ENCODE data around the gene ZMAT5.

The ZMAT5 gene

DNA sequence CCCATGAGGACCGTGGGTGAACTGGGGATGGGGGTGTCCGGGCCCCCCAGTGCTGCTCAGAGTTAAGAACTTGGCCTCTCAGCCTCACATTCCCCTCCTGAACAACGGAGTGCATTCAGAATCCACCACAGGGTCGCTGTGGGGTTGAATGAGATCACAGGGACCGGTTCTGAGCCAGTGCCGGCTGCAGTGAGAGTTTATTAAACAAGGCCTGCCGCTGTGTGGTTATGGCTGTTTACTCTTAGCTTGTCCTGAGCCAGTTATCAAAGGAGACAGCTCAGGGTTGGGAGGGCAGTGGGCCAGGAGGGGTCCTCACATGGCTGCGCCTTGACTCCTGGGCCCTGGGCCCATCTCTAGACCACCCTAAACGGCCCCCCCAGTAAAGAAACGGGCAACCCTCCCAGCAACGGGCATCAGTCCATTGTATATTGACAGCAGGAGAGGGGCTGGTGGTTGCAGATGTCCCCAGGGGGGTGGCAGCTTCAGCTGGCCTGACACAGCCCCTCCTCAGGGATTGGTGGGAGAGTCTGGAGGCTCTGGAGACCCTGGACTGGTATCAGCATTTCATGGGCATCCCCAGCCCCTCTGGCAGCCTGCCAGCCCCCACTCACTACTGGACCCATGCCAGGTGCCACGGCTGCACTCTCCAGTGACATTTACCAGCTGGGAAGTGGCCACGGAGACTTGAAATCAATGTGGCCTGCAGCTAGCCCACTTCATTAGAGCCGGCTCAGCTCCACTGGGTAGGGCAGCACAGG, 62.1 kb downstream of the ZMAT5 start:
- peak; percentile 41 for DNase-seq

DNA sequence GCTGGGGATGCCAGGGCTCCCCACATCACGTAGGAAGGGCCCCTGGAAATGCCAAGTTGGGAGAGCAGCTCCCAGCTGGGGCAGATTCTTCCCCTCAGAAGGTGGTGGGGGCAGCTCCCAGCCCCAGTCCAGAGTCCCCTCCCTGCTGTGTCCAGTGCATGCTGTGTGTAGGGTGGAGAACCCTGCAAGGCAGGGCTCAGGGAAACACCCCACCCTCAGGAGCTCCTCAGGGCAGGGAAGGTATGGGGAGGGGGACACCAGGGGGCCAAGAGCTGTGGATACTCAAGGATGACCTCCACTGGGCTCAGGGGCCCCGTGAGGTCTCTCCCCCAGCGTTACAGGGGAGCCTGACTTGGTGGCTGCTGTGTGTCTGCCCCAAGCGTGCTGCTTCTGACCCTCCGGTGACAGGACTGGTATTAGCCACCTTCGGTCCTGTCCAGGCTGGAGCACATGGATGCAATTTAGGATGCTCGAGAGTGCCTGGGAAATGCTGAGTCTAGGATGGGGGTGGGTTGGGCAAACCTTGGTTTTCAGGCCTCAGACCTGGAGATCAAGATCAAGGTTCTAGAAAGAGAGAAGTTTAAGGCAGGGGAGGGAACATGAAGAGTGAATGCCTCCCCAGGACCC, 63.1 kb downstream of the ZMAT5 start:
- DNase-seq = no peak

DNA sequence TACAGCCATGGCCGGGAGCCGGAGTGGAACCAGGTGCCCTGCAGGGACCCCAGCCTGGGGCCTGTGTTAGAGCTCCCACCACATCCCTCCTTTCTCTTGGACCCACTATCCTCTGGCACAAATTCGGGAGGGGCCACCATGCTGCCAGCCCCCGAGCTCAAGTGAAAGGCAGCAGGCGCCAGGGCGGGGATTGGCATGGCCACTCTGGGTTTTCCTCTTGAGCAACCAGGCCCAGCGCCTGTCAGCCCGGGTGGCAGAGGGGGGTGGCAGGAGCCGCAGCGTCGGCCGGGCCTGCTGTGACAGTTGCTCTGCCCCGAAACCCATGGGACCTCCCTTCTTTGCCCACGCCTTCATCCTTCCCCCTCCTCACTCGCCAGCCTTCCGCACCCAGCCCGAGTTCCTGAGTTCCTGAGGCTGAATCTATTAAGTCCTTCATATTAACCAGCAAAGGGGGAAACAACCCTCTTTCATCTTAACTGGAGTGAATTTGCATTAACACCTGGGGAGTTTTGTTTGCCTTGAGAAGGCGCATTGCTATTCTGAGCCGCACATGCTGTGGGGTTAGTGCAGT, 63.8 kb downstream of the ZMAT5 start:
- DNase-seq = no peak

DNA sequence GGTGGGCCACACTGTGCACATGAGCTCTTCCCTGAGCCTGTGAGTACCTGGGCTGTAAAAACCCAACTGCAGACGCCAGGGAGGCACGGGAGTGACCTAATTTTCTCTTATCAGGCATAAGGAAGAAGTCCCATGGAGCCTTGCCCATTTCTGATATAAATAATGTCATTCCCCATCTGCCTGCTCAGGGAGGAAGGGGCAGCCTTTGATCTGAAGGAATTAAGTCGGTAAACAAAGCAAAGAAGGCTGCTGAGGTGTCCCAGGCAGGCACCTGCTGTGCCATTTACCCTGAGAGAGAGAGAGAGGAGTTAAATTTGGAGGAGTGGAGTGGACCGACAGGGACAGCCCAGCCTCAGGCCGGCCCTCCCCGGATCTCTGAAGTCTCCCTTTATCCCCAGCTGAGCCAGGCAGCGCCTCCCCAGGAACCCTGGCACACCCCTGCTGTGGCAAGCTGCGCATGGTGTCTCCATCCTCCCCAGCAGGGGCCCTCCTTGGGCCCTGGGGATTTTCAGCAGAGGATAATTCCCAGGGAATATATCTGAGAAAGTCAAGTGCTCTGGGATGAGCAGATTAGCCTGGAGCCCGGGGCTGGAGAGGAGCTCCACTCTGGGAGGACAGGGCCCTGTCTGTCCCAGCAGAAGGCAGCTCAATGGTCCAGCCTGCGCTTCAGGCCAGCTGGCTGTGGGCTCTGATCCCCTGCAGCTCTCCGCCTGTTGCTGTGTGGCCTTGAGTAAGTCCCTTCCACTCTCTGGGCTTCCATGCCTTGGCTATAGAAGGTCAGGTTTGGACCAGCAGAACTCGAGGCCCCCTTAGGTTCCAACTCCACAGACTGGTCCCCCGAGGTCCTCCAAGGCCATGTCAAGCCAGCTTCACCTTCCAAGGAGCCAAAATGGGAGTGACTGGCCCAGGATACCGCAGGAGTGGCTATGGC, 64.5 kb downstream of the ZMAT5 start:
- no peak for DNase-seq

DNA sequence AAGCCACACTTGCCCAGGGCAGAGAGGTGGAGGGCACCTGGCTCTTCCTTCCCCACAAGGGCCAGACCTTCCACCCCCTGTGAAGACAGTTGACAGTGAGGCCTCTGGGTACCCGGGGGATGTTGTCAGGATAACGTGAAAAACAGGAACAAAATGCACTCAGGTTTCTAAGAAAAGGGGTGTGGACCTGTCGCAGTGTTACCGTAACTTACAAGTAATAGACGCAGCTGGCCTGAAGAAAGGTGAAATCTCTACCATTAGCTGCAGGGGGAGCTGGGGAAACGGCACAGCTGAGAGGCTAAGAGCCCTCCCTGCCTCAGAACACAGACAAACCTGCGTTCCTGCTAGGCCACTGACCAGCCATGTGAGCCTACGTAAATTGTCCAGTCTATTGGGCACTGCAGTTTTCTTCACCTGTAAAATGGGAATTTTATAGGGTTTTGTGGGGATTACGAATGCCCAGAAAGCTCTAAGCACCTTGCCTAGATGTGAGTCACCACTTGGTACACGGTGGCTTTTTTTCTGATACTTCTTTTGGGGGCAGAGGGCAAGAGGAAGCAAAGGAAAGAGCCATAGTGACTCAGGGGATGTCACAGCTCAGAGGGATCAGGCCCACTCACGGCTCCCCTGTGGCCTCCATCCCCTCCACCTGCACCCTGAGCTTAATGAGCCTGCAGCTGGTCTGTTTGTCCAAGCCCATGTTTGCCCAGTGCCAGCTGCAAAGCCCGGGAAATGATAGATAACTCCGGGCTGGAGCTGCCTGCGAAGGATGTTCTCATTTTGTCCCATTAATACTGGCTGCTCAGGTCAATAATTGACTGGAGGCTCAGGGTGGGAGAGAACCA, 65.4 kb downstream of the ZMAT5 start:
- DNase-seq = peak; percentile 27

DNA sequence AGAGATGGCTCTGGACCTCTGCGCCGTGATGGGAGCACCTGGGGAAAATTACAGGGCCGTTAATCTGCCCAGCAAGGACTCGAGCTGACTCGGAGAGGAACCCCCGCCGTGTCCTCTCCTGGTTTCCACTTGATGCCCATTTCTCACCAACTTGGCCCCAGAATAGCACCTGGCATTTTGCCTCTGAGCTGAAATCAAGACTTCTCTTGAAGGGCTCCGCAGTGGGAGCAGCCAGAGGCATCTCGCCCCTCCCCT, 66.0 kb downstream of the ZMAT5 start:
- no peak for DNase-seq

DNA sequence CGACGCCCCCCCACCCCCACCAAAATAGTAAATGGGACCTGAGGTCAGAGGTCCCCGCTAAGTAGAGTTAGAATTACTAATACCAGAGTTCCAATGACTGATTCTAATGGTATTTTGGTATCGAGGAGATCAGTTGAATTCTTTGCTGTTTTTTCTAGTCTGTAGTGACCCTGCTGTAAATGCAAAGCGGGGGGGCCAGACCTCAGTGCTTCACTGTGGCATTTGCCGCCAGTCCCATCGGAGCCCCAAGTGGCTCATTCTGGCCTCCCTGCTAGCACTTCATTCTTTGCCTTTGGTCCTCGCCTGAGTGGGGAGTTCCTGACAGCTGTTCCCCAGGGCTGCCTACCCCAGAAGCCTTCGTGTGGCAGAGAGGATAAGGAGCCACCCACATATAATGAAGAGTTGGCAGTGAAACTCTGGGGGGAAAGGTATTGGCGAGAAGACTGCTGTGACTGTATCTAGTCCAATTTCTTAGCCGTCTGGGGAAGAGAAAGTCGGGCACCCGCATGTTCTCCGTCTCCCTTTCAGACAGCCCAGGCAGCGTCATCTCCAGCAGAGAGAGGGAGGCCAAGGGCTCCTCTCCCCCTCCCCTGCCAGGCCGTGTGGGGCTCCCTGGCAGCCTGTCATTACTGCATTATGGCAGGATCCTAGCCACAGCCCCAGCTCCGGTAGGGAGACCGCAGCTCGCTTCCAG, 66.5 kb downstream of the ZMAT5 start:
- no peak for DNase-seq

DNA sequence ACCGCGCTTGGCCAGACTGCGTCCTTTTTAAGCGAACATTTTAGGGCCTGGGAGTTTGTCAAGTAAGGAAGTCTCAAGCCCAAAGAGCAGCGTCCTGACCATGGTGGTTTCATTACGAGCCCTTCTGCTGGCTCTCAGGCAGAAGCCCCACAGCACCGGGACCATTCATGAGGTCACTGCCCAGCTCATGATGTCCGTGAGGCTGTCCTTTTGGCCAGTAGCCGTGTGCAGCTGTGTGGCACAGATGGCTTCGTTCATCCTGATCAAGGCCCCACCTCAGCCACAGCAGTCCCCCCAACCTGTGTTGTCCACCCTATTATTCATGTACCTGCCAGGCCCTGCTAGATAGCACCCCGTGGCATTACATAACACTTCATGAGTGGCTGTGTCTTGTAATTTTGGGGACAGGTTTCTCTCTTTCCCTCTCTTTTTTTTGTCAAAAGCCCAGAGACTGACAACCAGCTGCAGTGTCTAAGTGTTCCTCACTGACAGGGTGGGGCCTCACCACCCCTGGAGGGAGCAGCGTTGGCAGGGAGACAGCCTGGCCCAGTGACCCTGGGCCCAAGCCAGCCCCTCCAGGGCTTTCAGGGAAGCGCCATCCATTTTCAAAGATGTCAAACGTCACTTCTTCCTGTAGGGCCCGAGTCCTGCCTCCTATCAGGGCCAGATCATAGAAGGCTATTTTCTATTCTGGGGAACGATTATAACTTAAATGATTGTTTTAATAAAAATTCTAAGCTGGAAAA, 68.8 kb downstream of the ZMAT5 start:
- DNase-seq = no peak

DNA sequence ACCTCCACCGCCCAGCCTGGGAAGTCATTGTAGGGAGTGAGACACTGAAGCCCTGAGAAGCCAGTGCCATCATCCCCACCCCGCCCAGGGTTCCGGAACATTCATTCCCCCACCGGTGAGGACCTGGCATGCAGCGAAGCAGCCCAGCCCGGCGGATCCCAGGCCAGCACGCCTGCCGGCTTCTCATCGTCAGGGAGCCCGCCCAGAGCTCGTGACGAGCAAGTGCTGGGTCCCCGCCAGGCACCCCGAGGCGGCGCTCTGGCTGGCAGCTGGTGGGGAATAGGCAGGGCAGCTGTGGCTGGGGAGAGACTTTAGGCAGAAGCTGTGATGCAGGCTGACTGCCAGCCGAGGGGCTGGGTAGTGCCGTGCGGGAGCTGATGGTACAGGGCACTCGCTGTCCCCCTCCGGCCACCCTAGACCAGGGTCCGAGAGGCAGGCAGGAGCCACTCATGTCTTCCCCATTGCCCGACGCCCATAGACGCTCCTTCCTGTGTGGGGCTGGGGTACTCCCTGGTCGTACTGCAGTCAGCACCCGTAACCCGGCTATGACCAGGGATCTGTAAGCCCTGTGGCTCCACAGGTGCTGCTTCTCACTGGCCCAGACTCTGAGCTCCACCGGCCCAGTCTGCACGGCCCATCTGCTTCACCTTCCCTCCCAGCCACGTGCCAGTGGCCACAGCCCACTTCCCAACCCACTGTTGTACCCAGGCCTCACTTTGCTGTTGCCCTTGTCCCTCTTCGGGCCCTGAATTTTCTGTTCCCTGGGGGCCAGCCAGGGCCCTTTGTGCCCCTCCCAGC, 71.5 kb downstream of the ZMAT5 start:
- no peak for DNase-seq

DNA sequence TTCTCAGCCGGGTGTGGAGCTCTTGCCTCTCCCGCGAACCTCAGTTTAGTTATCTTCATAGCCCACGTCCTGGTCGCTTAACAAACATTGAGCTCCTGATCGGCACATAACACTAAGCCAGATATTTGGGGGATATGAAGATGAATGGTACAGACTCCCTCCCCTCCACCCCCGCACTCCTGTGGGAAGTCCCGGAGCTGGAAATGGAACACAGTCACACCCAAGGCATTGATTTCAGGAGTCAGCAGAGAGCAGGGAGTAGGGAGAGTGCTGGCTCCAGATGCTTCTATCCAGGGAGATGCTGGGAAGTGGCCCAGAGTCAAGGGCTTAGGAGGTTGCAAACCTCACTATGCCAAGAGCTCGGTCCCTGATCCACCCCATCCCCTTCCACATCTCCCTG, 73.1 kb downstream of the ZMAT5 start:
- DNase-seq = no peak

DNA sequence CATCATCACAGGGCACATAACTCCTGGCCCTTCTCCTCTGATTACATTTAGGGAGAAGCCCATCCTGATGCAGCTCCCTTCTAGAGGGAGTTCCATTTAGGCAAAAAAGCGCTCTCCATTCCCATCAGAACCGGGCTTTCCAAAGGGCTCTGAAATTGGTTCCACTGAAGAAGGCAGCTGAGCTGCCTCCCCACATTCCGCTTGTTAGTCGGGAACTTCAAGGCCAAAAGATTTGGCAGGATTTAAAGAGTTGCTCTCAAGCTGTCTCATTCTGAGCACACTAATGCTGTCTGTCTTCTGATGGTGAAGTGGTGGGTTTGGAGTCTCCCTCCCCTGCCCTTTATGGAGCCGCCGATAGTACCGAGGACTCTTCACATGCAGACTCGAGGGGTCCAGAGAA, 73.6 kb downstream of the ZMAT5 start:
- no peak for DNase-seq

DNA sequence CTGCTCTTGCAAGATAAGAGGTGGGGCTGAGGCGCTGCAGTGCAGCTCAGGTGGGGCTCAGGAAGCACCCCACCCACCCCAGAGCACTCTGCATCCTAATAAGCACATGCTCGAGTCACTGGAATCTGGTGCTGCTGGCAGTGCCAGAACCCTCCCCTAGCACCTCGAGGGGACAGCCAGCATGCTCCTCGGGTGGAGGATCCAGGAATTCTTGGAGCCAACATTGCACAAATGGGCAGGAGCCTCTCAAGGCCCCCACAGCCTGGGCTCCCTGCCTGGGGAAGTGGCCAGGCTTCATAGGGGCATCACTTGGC, 74.5 kb downstream of the ZMAT5 start:
- no peak for DNase-seq

DNA sequence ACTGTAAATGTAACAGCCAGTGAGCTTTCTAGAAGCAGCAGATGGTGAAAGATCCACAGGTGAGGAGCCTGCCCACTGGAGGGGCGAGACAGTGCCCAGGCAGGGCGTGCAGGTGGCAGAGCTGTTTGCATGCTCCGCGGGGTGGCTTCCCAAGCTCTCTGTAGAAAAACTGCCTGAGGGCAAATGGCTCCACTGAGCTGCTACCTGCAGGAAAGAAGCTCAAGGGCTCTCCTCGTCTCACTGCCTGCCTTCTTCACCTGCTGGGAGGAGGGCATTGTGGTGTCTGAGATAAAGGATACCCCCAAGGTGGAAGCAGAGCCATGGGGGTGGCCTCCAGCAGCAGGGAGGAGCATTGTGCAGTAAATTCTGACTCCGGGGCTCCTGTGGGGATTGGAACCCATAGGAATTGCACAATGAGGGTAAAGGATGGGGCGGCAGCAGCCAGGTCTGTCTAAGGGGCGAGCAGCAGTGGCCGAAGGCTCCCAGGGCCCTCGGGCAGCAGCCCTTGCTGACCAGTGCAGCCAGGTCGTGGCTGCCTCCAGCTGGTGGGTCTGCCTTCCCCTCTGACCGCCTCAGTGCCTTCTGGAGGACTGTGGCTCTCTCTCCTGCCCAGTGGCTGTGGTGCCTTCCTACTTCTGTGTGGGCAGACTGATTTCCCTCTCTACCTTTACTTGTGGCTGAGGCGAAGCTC, 75.0 kb downstream of the ZMAT5 start:
- no peak for DNase-seq

DNA sequence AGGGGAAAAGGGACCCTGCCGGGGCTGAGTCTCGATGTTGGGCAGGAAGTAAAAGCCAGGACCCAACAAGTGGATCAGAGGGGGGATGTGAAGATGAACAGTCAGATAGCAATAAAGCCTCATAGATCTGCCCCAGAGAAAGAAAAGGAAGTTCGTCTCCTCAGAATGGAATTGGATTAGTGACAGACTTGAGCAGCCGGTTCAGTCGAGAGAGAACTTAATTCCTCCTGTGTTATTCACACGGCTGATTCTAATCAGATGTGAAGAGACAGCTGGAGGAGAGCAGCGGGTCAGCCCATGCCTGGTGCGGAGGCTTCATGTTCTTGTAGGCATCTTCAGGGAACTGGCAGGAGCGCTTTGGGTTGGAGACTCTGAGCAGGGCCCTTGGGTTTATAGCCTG, 76.3 kb downstream of the ZMAT5 start:
- DNase-seq = no peak

DNA sequence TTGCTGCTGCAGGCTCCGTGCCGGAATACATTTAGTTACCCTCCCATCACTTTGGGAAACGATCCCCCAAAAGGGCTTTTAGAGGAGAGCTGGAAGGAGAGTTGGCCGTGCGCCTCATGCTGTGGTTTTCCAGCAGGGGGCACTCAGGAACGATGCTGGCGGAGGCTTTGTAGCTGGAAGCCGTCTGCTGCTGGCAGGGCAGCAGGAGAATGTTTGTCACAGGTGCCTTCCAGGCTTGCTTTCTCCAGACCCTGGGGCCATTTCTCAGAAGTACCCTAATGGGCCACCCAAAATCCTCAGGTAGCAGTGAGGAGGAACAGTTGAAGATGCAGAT, 77.0 kb downstream of the ZMAT5 start:
- peak; percentile 28 for DNase-seq

DNA sequence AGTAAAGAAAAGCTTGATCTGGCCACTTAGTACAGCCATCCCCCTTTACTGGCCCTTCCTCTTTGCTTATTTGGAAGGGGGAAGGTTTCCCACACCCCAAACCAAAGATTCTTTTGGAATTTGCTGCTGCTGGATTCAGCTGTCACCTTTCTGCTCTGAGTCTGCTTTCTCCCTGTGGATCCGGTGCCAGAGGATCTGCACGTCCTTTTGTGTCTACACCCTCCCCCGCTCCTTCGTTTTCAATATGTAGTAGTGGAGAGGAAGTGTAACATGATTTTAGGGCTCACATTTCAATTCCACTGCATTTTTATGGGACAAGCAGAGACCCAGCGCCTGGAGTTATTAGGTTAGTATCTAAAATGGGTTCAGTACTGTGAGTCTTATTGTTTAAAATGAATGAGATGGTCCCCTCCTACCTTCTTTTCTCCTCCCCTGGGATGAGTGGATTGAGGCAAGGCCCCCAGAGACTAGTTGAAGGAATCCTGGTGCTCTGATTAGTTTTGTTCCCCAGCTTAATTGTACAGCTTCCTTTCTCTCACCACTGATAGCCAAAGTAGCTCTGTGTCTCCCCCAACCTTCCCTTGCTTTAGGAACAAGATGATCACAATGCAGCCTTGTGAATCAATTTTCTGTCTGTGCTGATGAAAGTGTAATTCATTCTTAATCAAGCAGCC, 77.5 kb downstream of the ZMAT5 start:
- no peak for DNase-seq

DNA sequence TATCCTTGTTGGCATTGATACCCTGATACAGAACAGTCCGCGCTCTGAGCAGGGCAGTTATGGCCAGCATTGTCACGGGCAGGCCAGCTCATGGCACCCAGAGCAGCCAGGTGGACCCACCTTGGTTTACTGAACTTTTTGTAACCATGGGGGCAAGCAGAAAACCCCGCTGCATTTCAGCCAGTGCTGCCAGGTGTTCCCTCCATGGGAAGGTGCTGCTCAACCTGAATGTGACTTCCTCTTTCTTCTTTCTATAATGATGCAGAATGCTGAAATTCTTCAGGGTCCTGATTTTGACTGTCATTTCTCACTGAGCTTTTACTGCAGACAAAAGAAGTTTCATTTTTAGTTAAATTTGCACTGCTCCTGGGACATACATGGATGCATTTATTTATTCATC, 82.6 kb downstream of the ZMAT5 start:
- no peak for DNase-seq

DNA sequence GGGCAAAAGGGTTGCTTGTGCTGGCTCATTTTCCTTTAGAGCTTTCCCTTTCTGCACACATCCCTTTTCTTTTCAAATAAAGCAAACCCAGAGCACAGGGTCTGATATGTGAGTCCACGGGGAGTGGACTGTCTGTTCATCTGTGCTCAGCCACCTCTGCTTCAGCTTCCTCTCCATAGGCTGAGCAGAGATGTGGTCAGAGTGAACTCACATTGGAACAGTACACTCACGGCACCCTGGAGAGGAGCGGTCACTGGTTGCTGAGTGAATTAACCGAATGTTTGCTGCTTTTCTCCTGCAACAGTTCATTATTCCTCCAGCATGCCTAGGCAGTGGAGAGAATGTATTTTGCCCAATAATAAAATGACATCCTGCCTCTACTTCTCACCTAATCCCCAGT, 83.3 kb downstream of the ZMAT5 start:
- no peak for DNase-seq

Data from HCEC 1CT (cell line).